HepG2 (cell line): ENCODE results near the gene TBX6. TPM values are rescaled to one million over a fixed set of nuclear protein-coding genes. Genes with fewer than 3 reads are reported as not detected.

ENCODE experiments used
- ADNP ChIP-seq: sonication (generic); formaldehyde crosslinking; IDR thresholded peaks from 2 replicates; pipeline ENCODE4 v1.4.0; 2020; ENCODE audit warnings: missing genetic modification reagents
- DPF2 ChIP-seq: sonication (generic); formaldehyde crosslinking; IDR thresholded peaks from 2 replicates; pipeline ENCODE4 v1.4.0; 2020; ENCODE audit warnings: mild to moderate bottlenecking, low read depth, missing genetic modification reagents, borderline replicate concordance
- FOXK1 ChIP-seq: sonication (generic); formaldehyde crosslinking; IDR thresholded peaks from 2 replicates; pipeline ENCODE4 v1.4.0; 2020; ENCODE audit warnings: low read depth, missing genetic modification reagents, borderline replicate concordance
- GLI4 ChIP-seq: sonication (generic); formaldehyde crosslinking; IDR thresholded peaks from 2 replicates; pipeline ENCODE4 v1.5.1; 2020; ENCODE audit warnings: missing genetic modification reagents, mild to moderate bottlenecking, moderate library complexity, borderline replicate concordance
- HIVEP1 ChIP-seq: sonication (generic); formaldehyde crosslinking; IDR thresholded peaks from 2 replicates; pipeline ENCODE4 v1.4.0; 2020; ENCODE audit warnings: mild to moderate bottlenecking, missing genetic modification reagents
- MAFK ChIP-seq, 2 experiments: IDR thresholded peaks in 1 of 2; conservative IDR thresholded peaks in 1 of 2; 2 replicates each; pipeline ENCODE4 v1.6.1; 2011; ENCODE audit warnings: improper control_type of control experiment in 2 of 2, low read length in 2 of 2
- MAZ ChIP-seq, 2 experiments: sonication (generic) in 1 of 2; formaldehyde crosslinking in 1 of 2; IDR thresholded peaks; 2 replicates each; pipeline versions ENCODE4 v1.5.0 to v1.6.1; 2012 to 2020; ENCODE audit warnings: low read depth in 2 of 2, mild to moderate bottlenecking in 2 of 2, borderline replicate concordance in 1 of 2, improper control_type of control experiment in 1 of 2, low read length in 1 of 2, missing genetic modification reagents in 1 of 2, moderate library complexity in 1 of 2
- NCOA5 ChIP-seq: sonication (generic); formaldehyde crosslinking; IDR thresholded peaks from 2 replicates; pipeline ENCODE4 v1.4.0; 2020; ENCODE audit warnings: missing genetic modification reagents
- NFIC ChIP-seq: IDR thresholded peaks from 2 replicates; pipeline ENCODE4 v1.6.1; 2012; ENCODE audit warnings: mild to moderate bottlenecking, low read length, inconsistent platforms
- PITX1 ChIP-seq: sonication (generic); formaldehyde crosslinking; IDR thresholded peaks from 2 replicates; pipeline ENCODE4 v1.5.1; 2020; ENCODE audit warnings: mild to moderate bottlenecking, missing genetic modification reagents
- POLR2G ChIP-seq: fragments of 200-400 bp; formaldehyde crosslinking; IDR thresholded peaks from 2 replicates; pipeline ENCODE4 v1.6.1; 2018; ENCODE audit warnings: mild to moderate bottlenecking, low read depth, low read length, moderate library complexity
- RXRA ChIP-seq: sonication (generic); formaldehyde crosslinking; IDR thresholded peaks from 2 replicates; pipeline ENCODE4 v1.5.1; 2020; ENCODE audit warnings: missing genetic modification reagents
- SOX13 ChIP-seq, 3 experiments: fragments of 450-650 bp in 1 of 3; sonication (generic) in 1 of 3; formaldehyde crosslinking in 1 of 3; IDR thresholded peaks in 2 of 3; conservative IDR thresholded peaks in 1 of 3; 2 replicates each; pipeline versions ENCODE4 v1.5.0 to v1.6.1; 2016 to 2020; ENCODE audit warnings: antibody characterized with exemption in 1 of 3, mild to moderate bottlenecking in 1 of 3, missing compliant biosample characterization in 1 of 3, missing genetic modification reagents in 1 of 3, moderate library complexity in 1 of 3
- TBX2 ChIP-seq: sonication (generic); formaldehyde crosslinking; IDR thresholded peaks from 2 replicates; pipeline ENCODE4 v1.5.0; 2020; ENCODE audit warnings: missing genetic modification reagents, mild to moderate bottlenecking, borderline replicate concordance
- TOPORS ChIP-seq: sonication (generic); formaldehyde crosslinking; IDR thresholded peaks from 2 replicates; pipeline ENCODE4 v1.8.0; 2023; ENCODE audit warnings: mild to moderate bottlenecking, missing genetic modification reagents
- ZNF431 ChIP-seq: sonication (generic); formaldehyde crosslinking; IDR thresholded peaks from 2 replicates; pipeline ENCODE4 v1.9.0; 2022; ENCODE audit warnings: missing genetic modification reagents, low read depth, mild to moderate bottlenecking, borderline replicate concordance
- ZNF547 ChIP-seq: sonication (generic); formaldehyde crosslinking; IDR thresholded peaks from 2 replicates; pipeline ENCODE4 v1.5.1; 2020; ENCODE audit warnings: mild to moderate bottlenecking, missing genetic modification reagents
- ZNF724P ChIP-seq: sonication (generic); formaldehyde crosslinking; IDR thresholded peaks from 2 replicates; pipeline ENCODE4 v1.8.0; 2022; ENCODE audit warnings: missing genetic modification reagents, borderline replicate concordance
- ZNF850 ChIP-seq: sonication (generic); formaldehyde crosslinking; conservative IDR thresholded peaks from 2 replicates; pipeline ENCODE4 v1.9.0; 2021; ENCODE audit warnings: mild to moderate bottlenecking, missing genetic modification reagents
- polyA plus RNA-seq, 8 experiments: library from polyadenylated mRNA; depleted of rRNA in 3 of 8; stranded (reverse) in 7 of 8; unstranded in 1 of 8; fragments of >200 nt; fragmentation: Illumina TruSeq in 4 of 8; extraction: Trizol in 4 of 8; gene quantifications; 2 replicates each; pipeline versions ENCODE4 v1.2.1 to v1.2.3, GENCODE V29; 2011 to 2016; ENCODE audit warnings: low read depth in 4 of 8, missing spikeins in 1 of 8, mixed read lengths in 1 of 8; ENCODE audit not compliant: insufficient read depth in 1 of 8
- total RNA-seq, 5 experiments: library from RNA; depleted of rRNA; stranded (reverse); fragments of >200 nt; fragmentation: Illumina TruSeq; extraction: Trizol; gene quantifications; 2 replicates each; pipeline ENCODE4 v1.2.3, GENCODE V29; 2016; ENCODE audit warnings: low read depth in 1 of 5
- TF ChIP-seq, protein P1 (sequence below): IDR thresholded peaks from 2 replicates; pipeline ENCODE4 v1.4.0; 2020; ENCODE audit warnings: mild to moderate bottlenecking, missing genetic modification reagents
- TF ChIP-seq, protein P2 (sequence below): sonication (generic); formaldehyde crosslinking; IDR thresholded peaks from 2 replicates; pipeline ENCODE4 v1.8.0; 2022; ENCODE audit warnings: mild to moderate bottlenecking, missing genetic modification reagents, borderline replicate concordance
- TF ChIP-seq, protein P3 (sequence below): IDR thresholded peaks from 2 replicates; pipeline ENCODE4 v1.6.1; 2012; ENCODE audit warnings: inconsistent platforms
- TF ChIP-seq, protein P4 (sequence below): sonication (generic); formaldehyde crosslinking; conservative IDR thresholded peaks from 2 replicates; pipeline ENCODE4 v1.4.0; 2020; ENCODE audit warnings: missing genetic modification reagents

The TBX6 gene
- total and polyA plus RNA-seq, 2 of the 13 experiments (the other 11 are each of a cell fraction or from before 2014, with no cell fraction given), result 0.24 to 0.42 TPM

- TF ChIP-seq, protein P1, sequence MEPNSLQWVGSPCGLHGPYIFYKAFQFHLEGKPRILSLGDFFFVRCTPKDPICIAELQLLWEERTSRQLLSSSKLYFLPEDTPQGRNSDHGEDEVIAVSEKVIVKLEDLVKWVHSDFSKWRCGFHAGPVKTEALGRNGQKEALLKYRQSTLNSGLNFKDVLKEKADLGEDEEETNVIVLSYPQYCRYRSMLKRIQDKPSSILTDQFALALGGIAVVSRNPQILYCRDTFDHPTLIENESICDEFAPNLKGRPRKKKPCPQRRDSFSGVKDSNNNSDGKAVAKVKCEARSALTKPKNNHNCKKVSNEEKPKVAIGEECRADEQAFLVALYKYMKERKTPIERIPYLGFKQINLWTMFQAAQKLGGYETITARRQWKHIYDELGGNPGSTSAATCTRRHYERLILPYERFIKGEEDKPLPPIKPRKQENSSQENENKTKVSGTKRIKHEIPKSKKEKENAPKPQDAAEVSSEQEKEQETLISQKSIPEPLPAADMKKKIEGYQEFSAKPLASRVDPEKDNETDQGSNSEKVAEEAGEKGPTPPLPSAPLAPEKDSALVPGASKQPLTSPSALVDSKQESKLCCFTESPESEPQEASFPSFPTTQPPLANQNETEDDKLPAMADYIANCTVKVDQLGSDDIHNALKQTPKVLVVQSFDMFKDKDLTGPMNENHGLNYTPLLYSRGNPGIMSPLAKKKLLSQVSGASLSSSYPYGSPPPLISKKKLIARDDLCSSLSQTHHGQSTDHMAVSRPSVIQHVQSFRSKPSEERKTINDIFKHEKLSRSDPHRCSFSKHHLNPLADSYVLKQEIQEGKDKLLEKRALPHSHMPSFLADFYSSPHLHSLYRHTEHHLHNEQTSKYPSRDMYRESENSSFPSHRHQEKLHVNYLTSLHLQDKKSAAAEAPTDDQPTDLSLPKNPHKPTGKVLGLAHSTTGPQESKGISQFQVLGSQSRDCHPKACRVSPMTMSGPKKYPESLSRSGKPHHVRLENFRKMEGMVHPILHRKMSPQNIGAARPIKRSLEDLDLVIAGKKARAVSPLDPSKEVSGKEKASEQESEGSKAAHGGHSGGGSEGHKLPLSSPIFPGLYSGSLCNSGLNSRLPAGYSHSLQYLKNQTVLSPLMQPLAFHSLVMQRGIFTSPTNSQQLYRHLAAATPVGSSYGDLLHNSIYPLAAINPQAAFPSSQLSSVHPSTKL (CRISPR knock-in tag), result no peak
- no peak for TF ChIP-seq MAZ (IDR thresholded peaks at IDR 0.05; ENCODE audit: borderline replicate concordance, low read depth, low read length)
- TF ChIP-seq MAZ (CRISPR knock-in tag; IDR thresholded peaks at IDR 0.05; ENCODE audit: low read depth), result peak; percentile 21; the same call in 1 of the 2 replicates
- no peak for TF ChIP-seq ZNF850
- no peak for TF ChIP-seq ADNP (CRISPR knock-in tag)
- TF ChIP-seq ZNF547 (CRISPR knock-in tag), result no peak
- TF ChIP-seq TOPORS (CRISPR knock-in tag), result no peak
- no peak for TF ChIP-seq ZNF431 (CRISPR knock-in tag)
- no peak for TF ChIP-seq SOX13 (IDR thresholded peaks at IDR 0.05)
- TF ChIP-seq SOX13 (CRISPR knock-in tag; conservative IDR thresholded peaks at IDR 0.05 in 1 of 2, IDR thresholded peaks at IDR 0.05 in 1 of 2), result no peak
- TF ChIP-seq HIVEP1 (CRISPR knock-in tag), result no peak; the same call in 1 of the 2 replicates
- TF ChIP-seq NCOA5 (CRISPR knock-in tag), result no peak
- TF ChIP-seq, protein P2, sequence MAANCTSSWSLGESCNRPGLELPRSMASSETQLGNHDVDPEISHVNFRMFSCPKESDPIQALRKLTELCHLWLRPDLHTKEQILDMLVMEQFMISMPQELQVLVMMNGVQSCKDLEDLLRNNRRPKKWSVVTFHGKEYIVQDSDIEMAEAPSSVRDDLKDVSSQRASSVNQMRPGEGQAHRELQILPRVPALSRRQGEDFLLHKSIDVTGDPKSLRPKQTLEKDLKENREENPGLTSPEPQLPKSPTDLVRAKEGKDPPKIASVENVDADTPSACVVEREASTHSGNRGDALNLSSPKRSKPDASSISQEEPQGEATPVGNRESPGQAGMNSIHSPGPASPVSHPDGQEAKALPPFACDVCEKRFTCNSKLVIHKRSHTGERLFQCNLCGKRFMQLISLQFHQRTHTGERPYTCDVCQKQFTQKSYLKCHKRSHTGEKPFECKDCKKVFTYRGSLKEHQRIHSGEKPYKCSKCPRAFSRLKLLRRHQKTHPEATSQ (CRISPR knock-in tag), result no peak
- TF ChIP-seq ZNF724P, result no peak
- TF ChIP-seq, protein P3, sequence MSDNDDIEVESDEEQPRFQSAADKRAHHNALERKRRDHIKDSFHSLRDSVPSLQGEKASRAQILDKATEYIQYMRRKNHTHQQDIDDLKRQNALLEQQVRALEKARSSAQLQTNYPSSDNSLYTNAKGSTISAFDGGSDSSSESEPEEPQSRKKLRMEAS, result no peak
- TF ChIP-seq MAFK (conservative IDR thresholded peaks at IDR 0.05 in 1 of 2, IDR thresholded peaks at IDR 0.05 in 1 of 2; ENCODE audit: low read length in 2 of 2), result no peak
- TF ChIP-seq, protein P4, sequence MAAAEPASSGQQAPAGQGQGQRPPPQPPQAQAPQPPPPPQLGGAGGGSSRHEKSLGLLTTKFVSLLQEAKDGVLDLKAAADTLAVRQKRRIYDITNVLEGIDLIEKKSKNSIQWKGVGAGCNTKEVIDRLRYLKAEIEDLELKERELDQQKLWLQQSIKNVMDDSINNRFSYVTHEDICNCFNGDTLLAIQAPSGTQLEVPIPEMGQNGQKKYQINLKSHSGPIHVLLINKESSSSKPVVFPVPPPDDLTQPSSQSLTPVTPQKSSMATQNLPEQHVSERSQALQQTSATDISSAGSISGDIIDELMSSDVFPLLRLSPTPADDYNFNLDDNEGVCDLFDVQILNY (CRISPR knock-in tag), result no peak
- no peak for TF ChIP-seq TBX2 (CRISPR knock-in tag)
- TF ChIP-seq NFIC, result no peak
- no peak for TF ChIP-seq FOXK1 (CRISPR knock-in tag)
- no peak for TF ChIP-seq PITX1 (CRISPR knock-in tag)
- TF ChIP-seq GLI4, result no peak
- TF ChIP-seq DPF2, result no peak
- TF ChIP-seq RXRA (CRISPR knock-in tag), result peak; percentile 9; the same call in 1 of the 2 replicates
- no peak for TF ChIP-seq POLR2G
Measured at GRCh38 chr16:30113031-30113710, 21.4 kb upstream of the TBX6 start, which contains the start of gene GDPD3 (continued).
